Measurements from ENCODE around the gene RBM48.
"Not testable (repeated sequence)": the region's sequence is repeated elsewhere in the genome, so short reads cannot be mapped to it uniquely, and the experiment has no call there.

Gene RBM48

DNA sequence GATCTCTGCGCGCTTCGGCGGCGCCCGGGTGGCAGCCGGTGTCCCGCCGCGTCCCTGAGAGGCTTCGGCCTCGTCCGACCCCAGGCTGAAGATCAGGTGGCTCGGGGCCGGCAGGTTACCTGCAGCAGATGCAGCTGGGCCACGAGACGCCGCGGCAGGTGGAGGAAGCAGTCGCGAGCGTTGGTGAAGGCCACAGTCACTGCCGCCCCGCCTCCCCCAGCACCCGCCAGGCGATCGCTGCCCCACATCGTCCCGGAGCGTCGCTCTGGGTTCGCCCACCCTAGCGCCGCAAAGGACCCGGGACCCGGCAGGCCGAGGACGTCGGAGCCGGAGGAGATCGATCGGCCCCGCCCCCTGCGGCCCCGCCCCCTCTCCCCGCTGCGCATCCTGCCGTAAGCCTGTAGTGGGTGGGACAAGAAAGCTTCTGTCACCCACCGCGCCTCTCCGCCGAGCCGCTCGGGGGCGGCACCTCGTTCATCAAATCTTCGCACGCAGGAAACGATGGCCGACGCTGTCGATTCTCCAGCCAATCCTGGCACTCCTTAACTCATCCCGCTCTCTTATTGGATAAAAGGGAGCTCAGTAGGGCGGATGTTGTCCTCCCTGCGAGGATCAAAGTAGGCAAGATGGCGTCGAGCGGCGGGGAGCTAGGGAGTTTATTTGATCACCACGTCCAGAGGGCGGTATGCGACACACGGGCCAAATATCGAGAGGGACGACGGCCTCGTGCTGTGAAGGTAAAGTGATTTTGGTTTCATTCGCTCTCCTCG, at the start of gene RBM48, which contains the start of gene PEX1:
RBM48 (plus strand) TSS at position 608 of the 770 bp plus-strand sequence; CDS start at position 627, 19 bp downstream.
PEX1 (minus strand) TSS at position 333 of the 770 bp plus-strand sequence; CDS start at position 248, 85 bp downstream.
- DNase-seq: peak; percentile 65 to 99 (median 96)

DNA sequence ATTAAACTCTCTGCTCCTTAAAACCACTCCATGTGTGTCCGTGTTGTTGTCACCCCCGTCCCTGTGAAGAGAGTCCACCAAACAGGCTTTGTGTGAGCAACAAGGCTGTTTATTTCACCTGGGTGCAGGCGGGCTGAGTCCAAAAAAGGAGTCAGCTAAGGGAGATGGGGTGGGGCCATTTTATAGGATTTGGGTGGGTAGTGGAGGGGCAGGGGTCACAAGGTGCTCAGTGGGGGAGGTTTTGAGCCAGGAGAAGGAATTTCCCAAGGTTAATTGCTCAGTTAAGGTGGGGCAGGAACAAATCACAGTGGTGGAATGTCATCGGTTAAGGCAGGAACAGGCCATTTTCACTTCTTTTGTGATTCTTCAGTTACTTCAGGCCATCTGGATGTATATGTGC, 49.4 kb upstream of the RBM48 start:
- DNase-seq: not testable (repeated sequence)

DNA sequence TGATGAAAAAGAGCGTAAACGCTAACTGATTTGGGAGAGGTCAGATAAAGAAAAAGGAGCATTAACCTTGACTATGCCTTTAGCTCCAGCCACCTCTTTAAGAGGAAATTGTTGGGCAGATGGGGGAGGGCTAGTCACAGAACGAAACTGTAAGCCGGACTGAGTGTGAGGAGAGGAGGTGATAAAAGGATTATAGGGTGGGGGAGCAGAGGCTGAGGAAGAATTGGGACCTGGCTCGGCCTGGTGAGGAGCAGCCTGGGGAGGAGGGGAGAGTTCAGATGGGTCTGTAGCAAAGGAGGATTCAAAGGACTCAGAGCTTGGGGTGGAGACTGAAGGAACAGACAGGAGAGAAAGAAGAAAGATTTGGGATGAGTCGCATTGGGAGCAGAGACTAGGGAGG, 45.0 kb upstream of the RBM48 start:
- not testable (repeated sequence) for DNase-seq

DNA sequence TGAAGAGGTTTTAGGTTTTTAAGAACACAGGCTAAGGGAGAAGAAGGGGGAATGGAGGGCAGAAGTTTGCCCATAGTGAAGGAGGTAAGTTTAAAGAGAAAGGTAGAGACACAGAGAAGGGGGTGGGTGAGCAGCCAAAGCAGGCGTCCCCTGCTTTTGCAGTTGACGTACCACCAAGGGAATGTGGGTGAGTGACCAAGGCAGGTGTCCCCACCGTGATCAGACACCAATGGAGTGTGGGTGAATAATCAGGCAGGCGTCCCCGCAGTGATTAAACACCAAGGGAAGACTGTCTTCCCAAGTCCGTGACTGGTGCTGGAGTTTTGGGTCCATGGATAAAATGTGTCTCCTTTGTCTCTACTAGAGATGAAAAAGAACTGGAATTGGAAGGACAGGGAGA, 44.4 kb upstream of the RBM48 start:
- not testable (repeated sequence) for DNase-seq

DNA sequence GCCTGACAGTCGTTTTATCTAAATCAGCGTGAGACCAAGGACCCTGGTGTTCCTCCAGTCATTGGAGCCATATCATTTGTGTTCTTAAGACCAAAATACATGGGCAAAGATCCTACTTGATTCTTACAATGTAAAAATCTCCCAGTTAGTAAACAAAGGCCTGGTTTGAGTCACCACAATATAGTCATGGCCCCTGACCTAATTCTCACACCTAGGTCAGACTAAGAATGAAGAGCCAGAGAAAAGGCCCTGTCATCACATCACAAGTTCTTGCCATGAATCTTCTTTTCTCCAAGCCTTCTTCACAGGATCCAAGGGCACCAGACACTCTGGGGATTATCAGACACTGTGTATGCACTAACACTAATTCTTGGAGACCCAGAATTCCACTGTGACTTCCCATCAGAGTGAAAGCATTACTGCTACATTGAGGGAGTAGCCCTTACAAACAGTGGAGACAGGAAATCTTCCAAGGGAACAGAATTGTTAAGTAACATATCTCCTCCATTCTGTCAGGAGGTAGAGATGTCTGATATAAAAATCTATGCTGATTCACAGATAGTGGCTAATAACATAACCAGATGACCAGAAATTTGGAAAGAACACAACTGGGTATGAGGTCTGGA, 43.2 kb upstream of the RBM48 start:
- no peak for DNase-seq

DNA sequence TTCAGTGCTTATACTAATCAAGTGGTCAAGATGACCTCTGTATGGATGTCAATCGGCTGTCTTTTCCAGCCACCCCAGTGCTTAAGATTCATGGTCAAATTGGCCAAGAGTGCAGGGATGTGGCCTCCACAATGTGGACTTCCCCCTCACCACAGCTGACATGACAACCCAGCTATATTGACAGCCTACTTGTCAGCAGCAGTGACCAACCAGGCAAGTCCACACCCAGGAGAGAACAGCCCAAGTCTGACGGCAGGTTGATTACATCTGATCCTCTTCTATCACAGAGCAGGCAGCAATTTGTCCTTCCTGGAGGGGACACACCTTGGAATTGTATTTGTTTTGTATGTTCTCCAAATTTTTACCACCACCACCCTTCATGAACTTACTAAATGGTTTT, 42.6 kb upstream of the RBM48 start:
- no peak for DNase-seq

DNA sequence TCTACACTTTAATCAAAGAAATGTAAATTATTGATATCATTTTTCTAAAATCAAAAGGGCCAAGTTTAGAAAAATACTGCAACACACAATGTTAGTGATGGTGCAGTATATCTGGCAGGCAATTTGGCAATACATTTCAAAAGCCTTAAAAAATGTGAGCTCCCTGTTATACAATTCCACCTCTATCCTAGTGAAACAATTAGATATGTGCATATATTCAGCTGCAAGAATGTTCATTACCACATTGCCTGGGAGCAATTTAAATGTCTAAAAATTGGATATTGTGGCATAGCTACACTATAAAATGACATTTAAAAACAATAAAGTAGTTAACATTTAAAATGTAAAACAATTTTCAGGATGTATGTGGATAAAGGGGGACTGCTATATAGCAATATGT, 40.8 kb upstream of the RBM48 start:
- DNase-seq: no peak

DNA sequence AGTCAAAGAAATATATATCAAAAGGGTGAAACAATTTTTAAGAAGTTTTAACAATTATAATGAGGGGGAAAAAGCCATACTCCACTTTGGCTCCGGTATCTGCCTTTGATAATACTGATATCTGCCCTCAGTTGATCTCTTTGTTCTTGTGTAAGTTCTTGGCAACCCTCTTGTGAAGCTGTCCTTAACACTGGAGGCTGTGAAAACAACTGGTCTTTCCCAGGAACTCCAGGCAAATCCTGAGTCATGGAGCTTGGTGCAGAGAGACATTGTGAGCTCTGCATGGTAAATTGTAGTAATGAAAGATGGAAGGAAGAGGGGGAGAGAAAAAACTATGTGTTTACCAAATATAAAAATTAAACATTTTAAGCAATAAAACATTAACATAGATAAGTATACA, 39.0 kb upstream of the RBM48 start:
- no peak for DNase-seq

DNA sequence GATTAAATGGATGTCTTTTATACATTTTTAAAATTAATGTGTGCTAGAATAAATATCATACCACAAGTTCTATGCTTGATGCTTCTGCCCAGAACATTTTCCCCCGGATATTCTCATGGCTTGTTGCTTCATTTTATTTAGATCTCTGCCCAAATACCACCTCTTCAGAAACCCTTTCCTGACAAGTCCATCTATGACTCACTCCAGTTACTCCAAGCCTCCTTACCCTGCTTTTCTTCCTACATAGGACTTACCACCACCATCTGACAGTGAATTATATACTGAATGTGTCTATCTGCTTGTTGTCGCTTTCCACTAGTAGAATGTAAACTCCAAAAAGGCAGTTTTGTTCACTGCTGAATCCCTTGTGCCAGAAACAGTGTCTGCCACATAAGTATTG, 31.7 kb upstream of the RBM48 start:
- DNase-seq: no peak

DNA sequence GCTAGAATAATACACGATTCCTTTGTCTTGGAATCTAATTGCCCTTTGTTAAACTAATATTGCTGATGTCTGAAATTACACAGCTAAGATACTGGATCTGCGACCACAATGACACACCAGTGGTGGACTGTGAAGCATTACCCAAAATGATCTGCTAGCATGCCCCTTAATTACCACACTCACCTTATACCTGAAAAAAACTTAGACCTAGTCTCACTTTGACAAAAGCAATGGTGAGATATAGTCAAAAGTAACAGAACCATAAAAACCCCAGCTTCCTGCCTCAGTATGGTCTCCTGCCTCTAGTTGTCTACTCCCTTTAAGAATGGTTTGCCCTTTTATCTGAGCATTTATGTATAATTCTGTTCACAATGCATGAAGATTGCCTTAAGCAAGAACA, 30.0 kb upstream of the RBM48 start:
- no peak for DNase-seq

DNA sequence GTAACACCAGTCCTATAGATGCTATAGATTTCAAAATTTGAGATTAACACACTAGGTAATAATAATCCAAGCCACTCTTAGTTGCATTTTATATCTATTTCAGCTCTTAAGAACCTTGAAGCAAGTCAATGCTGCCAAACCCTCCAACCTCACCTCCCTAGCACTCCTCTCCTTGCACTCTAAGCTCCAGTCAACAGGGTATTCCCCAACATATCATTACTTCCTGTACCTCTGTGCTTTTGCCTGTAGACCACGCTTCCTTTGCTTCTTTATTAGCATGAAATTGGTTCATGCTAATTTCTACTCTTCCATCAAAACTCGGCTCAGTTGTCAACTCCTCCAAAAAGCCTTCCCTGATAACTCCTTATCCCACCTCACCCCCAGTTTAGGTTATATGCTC, 24.8 kb upstream of the RBM48 start:
- DNase-seq: no peak

DNA sequence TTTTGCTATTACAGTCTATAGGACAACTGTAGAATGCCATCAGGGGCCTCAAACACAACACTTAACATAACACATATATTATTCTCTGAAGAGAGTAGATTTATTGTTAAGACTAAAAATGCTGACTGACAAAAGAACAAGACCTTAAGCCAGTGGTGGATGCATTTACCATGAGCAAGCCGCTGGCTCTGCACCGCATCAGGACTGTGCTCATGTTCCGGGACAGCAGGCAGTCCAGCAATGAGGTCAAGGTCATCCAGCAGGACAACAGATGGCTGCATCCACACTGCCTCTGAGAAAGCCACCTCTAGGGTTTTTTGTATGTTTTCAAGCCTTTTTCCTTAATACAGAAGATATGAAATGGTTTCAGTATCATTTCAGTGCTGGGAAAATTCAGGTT, 24.0 kb upstream of the RBM48 start:
- no peak for DNase-seq

DNA sequence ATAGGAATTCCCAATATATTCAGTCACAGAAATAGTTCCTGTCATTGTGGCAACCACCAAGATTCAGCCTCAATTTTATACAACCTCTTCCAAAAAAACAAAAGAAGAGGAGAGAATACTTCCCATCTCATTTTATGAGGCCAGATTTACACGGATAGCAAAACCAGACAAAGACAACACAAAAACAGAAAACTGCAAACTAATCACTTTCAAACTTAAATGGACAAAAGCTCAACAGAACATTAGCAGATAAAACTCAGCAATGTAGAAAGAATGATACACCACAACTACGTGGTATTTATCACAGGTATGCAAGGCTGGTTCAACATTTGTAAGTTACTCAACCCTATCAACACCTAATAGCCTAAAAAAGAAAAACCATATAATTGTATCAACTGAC, 22.2 kb upstream of the RBM48 start:
- DNase-seq: no peak

DNA sequence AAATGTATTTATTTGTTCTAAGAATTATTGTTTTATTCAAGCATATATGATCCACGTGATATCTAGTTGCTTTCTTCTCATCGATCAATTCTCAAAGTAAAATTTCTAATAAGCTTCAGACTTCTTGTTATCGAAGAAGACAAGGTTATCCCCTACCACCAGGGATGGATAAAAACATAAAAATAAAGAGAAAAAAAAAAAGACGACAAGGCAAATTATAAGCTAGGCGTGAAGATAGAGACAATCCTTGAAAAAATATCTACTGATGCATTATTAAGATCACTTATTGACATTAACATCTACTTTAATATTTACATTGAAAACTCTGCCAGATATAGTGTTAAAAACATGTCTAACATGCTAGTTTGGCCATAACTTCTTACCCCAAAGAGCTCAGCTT, 19.6 kb upstream of the RBM48 start:
- DNase-seq: no peak

DNA sequence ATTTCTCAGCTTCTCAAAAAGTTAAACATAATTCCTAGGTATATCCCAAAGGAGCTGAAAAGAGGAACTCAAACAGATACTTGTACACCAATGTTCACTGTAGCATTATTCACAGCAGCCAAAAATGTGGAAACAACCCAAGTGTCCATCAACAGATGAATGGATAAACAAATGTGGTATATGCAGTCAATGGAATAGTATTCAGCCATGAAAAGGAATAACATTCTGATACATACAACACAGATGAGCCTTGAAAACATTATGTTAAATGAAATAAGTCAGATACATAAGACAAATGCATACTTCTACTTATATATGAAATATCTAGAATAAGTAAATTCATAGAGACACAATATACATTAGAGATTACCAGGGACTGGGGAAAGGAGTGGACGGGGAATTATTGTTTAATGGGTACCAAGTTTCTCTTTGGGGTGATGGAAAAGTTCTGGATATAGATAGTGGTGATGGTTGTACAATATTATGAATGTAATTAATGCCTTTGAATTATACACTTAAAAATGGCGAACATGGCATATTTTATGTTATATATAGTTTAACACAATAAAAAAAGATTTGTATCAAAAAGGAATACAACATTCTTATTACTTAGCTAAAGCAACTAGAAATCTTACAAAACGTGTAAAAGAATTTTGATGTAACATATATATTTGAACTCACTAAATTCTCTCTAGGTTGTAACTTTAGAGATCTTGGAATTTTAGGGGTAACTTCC, 15.3 kb upstream of the RBM48 start:
- no peak for DNase-seq

DNA sequence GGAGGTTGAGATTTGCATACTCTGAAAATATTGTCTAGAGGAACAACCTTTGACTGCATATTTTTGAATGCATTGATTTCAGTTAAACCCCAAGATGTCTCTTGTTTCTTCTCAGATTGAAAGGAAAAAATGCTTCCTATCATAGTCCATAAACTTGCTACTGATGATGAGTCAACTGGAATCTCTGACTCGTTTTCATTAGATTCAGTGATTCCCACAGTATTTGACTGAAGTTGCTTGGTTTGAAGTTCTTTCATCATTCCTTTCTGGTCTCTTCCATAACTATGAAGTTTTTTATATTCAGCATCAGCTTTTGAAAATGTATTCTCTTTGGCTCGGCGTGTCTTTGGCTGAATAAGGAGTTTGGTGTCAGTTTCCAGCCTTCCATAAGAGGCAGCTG, 11.0 kb upstream of the RBM48 start:
- DNase-seq: no peak

DNA sequence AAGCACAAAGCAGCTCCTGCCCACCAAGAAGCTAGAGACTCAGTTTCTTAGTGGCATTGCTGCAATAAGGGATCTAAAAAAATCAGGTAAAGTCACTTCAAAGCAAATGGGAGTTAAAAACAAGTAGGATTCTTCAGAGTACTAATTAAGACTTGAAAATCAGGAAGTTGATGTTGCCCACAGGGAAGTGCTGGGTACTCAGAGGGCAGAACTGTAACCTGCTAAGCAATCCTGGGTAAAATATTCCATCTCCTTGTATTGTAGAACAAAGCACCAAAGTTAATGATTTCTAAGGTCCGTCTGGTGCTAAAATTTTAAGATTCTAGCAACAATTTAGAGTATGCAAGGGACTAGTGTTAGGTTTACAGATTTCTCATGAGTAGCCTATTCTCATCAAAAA, 8.6 kb upstream of the RBM48 start:
- no peak for DNase-seq

DNA sequence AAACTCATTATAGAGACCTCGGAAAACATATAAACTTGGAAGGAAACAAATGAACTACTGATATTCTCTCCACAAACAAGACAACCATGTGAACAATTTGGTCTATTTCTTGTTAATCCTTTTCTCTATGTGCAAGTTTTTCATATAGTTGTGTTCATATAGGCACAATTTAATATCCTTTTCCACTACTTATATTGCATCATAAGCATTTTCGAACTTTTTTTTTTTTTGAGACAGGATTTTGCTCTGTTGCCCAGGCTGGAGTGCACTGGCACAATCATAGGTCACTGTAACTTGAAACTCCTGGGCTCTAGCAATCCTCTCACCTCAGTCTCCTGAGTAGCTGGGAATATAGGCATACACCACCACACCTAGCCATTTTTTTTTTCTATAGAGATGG, 5.5 kb upstream of the RBM48 start:
- DNase-seq: no peak

DNA sequence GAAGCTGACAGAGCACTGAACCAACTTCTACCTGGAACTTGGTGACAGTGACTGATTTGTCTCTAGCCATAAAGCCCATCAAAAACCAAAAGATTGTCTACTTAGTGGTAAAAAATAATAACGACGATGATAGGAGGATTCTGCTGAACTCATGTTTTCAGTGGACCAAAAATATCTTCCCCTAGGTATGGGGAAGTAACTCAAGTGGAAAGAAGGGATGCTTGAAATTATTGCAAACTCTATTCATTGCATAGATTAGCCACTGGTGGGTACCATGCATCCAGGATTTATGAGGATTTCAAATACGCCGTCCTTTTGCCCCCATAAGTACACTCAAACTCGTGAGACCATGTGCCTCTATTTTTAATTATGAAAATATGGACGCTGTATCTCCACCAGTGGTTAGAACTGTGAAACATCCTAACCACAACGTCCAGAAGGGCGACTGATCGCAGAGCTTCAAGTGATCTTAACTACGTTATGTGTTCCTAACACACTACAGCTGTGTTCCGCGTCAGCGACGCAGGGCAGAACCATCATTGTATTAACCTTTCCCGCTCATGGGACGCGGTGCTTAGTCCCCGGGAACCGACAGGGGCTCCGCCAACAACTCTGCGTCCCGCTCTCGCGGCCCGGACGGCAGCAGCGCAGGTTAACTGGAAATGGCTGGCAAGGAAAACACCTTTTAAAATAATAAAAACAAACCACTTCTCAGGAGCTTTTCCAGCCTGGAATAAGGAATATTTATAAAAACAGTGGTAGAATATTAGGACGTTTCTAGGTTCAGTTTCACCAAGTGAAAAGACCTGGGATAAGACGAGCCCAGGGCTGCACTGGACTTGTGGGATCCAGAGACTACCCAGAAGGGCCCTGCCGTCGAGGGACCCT, 1.1 kb upstream of the RBM48 start:
- peak in 29 of 56 donors; percentile 2 to 52 (median 22) for DNase-seq

DNA sequence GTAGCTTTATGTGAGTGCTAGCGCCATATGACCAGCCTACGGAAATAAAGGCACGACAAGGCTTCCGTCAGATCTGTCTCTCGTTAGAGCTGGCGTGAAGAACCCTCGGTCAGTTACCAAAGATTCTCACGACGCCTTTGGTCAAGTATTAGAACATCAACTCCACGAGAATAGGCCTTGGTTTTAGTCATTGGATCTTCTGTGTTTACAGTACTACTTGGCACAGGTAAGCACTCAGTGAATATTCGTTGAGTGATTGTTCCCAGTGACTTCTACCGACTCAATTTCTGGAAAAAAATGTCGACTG, 316 bp downstream of the RBM48 start:
- DNase-seq: no peak

DNA sequence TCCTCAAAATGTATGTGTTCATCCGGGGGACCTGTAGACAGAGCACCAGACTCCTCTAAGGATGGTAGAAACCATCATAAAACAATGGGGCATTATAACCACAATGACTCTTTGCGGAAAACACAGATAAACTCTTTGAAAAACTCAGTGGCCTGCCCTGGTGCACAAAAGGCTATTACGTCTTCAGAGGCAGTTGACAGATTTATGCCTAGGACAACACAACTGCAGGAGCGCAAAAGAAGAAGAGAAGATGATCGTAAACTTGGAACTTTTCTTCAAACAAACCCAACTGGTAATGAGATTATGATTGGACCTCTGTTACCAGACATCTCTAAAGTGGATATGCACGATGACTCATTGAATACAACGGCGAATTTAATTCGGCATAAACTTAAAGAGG, 6.0 kb downstream of the RBM48 start:
- DNase-seq: no peak

DNA sequence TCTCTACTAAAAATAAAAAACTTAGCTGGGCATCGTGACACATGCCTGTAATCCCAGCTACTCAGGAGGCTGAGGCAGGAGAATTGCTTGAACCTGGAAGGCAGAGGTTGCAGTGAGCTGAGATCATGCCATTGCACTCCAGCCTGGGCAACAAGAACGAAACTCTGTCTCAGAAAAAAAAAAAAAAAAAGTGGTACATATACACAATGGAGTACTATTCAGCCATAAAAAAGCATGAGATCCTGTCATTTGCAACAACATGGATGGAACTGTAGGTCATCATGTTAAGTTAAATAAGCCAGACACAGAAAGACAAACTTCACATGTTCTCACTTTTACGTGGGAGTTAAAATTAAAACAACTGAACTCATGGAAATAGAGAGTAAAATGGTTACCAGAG, 14.9 kb downstream of the RBM48 start:
- not testable (repeated sequence) for DNase-seq
